DOHH2 (cell line): ENCODE measurements around the gene KIF6.

Experiments
- EZH2phosphoT487 ChIP-seq: fragments of 200-600 bp; sonication (generic); IDR thresholded peaks from 2 replicates; pipeline ENCODE4 v1.6.1; 2017; ENCODE audit warnings: borderline replicate concordance, mild to moderate bottlenecking, antibody characterized with exemption, low read length, moderate library complexity, mixed read lengths
- TF ChIP-seq, protein P1 (sequence below): fragments of 200-600 bp; sonication (generic); IDR thresholded peaks from one replicate; pipeline ENCODE4 v1.5.1; 2014; ENCODE audit warnings: antibody characterized with exemption, mild to moderate bottlenecking, low read depth, low read length; ENCODE audit not compliant: poor library complexity, severe bottlenecking

DNA sequence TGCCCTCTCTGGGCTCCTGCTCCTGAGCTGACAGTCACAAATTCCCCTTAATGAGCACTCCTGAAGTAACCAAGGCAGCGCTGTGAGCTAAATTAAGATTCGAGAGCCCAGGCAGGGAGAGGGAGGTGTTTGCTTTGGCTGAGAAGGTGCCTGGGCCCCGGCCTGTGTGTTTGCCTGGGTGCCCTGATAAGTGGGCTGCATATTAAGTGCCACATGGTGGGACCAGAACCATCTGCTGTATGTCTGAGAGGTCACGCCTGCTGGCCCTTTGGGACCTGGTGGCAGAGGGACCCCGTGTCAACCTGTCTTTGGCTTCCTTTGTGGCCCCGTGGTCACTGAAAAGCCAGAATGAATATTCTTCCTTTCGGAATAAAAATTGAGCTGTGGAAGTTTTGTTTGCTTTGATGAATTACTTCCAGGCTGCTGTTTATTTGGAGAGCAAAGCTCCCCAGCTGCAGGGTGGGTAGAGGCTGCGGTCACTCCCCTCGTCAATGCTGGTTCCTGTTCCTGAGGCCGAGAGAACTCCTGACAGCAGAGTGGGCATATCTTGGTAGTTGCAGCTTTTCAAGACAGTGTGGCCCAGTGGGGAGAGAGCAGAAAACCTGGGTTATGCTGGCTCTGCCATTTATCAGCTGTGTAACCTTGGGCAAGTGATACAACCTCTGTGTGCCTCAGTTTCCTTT is 385.2 kb downstream of the KIF6 start:
- TF ChIP-seq, protein P1, sequence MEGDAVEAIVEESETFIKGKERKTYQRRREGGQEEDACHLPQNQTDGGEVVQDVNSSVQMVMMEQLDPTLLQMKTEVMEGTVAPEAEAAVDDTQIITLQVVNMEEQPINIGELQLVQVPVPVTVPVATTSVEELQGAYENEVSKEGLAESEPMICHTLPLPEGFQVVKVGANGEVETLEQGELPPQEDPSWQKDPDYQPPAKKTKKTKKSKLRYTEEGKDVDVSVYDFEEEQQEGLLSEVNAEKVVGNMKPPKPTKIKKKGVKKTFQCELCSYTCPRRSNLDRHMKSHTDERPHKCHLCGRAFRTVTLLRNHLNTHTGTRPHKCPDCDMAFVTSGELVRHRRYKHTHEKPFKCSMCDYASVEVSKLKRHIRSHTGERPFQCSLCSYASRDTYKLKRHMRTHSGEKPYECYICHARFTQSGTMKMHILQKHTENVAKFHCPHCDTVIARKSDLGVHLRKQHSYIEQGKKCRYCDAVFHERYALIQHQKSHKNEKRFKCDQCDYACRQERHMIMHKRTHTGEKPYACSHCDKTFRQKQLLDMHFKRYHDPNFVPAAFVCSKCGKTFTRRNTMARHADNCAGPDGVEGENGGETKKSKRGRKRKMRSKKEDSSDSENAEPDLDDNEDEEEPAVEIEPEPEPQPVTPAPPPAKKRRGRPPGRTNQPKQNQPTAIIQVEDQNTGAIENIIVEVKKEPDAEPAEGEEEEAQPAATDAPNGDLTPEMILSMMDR = no peak
- TF ChIP-seq EZH2phosphoT487 = no peak
